ENCODE measurements around the gene EVI5L.

The EVI5L gene

GRCh38 chr19:7862413-7862951 lies 32.5 kb downstream of the EVI5L start:
- peak; percentile 38 for DNase-seq

GRCh38 chr19:7863157-7863970 lies 33.3 kb downstream of the EVI5L start:
- no peak for DNase-seq

- no peak for DNase-seq
Observed at GRCh38 chr19:7863971-7864689, 34.1 kb downstream of the EVI5L start.

GRCh38 chr19:7864690-7865074 lies 34.7 kb downstream of the EVI5L start:
- DNase-seq: no peak

GRCh38 chr19:7865262-7865911 lies 35.4 kb downstream of the EVI5L start:
- DNase-seq: no peak

- DNase-seq: no peak
Observed at GRCh38 chr19:7866399-7867091, 36.5 kb downstream of the EVI5L start.

GRCh38 chr19:7867092-7867844 lies 37.2 kb downstream of the EVI5L start:
- DNase-seq: no peak

- no peak for DNase-seq
Observed at GRCh38 chr19:7868326-7868670, 38.3 kb downstream of the EVI5L start.

- DNase-seq: peak; percentile 61
Observed at GRCh38 chr19:7868671-7869452, 38.8 kb downstream of the EVI5L start.

- DNase-seq: peak; percentile 31
Observed at GRCh38 chr19:7869453-7869909, 39.5 kb downstream of the EVI5L start.

GRCh38 chr19:7869910-7870511 lies 40.0 kb downstream of the EVI5L start:
- no peak for DNase-seq

GRCh38 chr19:7870571-7871436 lies 40.8 kb downstream of the EVI5L start:
- peak; percentile 38 for DNase-seq

- peak; percentile 81 for DNase-seq
Observed at GRCh38 chr19:7871437-7872305, 41.7 kb downstream of the EVI5L start.

- no peak for DNase-seq
Observed at GRCh38 chr19:7872306-7873204, 42.5 kb downstream of the EVI5L start.

GRCh38 chr19:7873304-7874075 lies 43.5 kb downstream of the EVI5L start:
- no peak for DNase-seq

- no peak for DNase-seq
Observed at GRCh38 chr19:7874076-7874896, 44.3 kb downstream of the EVI5L start, which contains the start of gene PRR36. TSS of gene PRR36 (minus strand) at chr19:7874390. CDS start at chr19:7873689, 701 bp downstream.

All from inflammatory macrophage treated with lipopolysaccharide for 4 hours (primary cell).